Measurements from ENCODE around the gene CALD1.

The CALD1 gene

GRCh38 chr7:134789967-134790685 is 10.7 kb downstream of the CALD1 start:
- no peak for TF ChIP-seq CTCF (IDR thresholded peaks at IDR 0.05)

GRCh38 chr7:134792968-134793367 is 13.5 kb downstream of the CALD1 start:
- no peak for TF ChIP-seq CTCF (IDR thresholded peaks at IDR 0.05)

GRCh38 chr7:134795231-134795630 is 15.8 kb downstream of the CALD1 start:
- no peak for TF ChIP-seq CTCF (IDR thresholded peaks at IDR 0.05)

- no peak for TF ChIP-seq CTCF (IDR thresholded peaks at IDR 0.05)
Observed at GRCh38 chr7:134798155-134798554, 18.7 kb downstream of the CALD1 start.

- no peak for TF ChIP-seq CTCF (IDR thresholded peaks at IDR 0.05)
Observed at GRCh38 chr7:134799377-134799776, 19.9 kb downstream of the CALD1 start.

- TF ChIP-seq CTCF (IDR thresholded peaks at IDR 0.05): no peak
Observed at GRCh38 chr7:134802762-134803161, 23.3 kb downstream of the CALD1 start.

- no peak for TF ChIP-seq CTCF (IDR thresholded peaks at IDR 0.05)
Observed at GRCh38 chr7:134804351-134804750, 24.9 kb downstream of the CALD1 start.

- TF ChIP-seq CTCF (IDR thresholded peaks at IDR 0.05): no peak
Observed at GRCh38 chr7:134804854-134805253, 25.4 kb downstream of the CALD1 start.

Measured in LNCAP (cell line).